K562 (cell line): Measurements from ENCODE around the gene ZBTB16.

Source experiments
- ELF4 ChIP-seq: fragments of 450-650 bp; formaldehyde crosslinking; IDR thresholded peaks from 2 replicates; pipeline ENCODE4 v1.4.0; 2022; ENCODE audit warnings: missing genetic modification characterization
- GMEB1 ChIP-seq: fragments of 250-450 bp; sonication (Bioruptor Pico); IDR thresholded peaks from 2 replicates; pipeline ENCODE4 v1.4.0; 2020; ENCODE audit warnings: mild to moderate bottlenecking
- NFE2 ChIP-seq: IDR thresholded peaks from 2 replicates; pipeline ENCODE4 v1.6.1; 2014; ENCODE audit warnings: antibody characterized with exemption, low read depth
- POLR2A ChIP-seq: fragments of 450-650 bp; conservative IDR thresholded peaks from 2 replicates; pipeline ENCODE4 v1.6.1; 2016
- RAD21 ChIP-seq, 2 experiments: fragments of 250-450 bp in 1 of 2; fragments of 450-650 bp in 1 of 2; sonication (Bioruptor Pico) in 1 of 2; formaldehyde crosslinking in 1 of 2; IDR thresholded peaks in 1 of 2; conservative IDR thresholded peaks in 1 of 2; 2 replicates each; pipeline versions ENCODE4 v1.4.0 to v1.8.0; 2020 to 2022; ENCODE audit warnings: mild to moderate bottlenecking in 2 of 2, moderate library complexity in 1 of 2
- SRSF7 ChIP-seq: fragments of 200-400 bp; formaldehyde crosslinking; optimal IDR thresholded peaks from 2 replicates; pipeline ENCODE3; 2017; ENCODE audit warnings: mild to moderate bottlenecking, low read depth, low read length
- TOE1 ChIP-seq, 2 experiments: fragments of 450-650 bp in 1 of 2; sonication (generic) in 1 of 2; formaldehyde crosslinking in 1 of 2; IDR thresholded peaks; 2 replicates each; pipeline versions ENCODE4 v1.7.1 to v1.8.0; 2016 to 2022; ENCODE audit warnings: borderline replicate concordance in 2 of 2, mild to moderate bottlenecking in 2 of 2, antibody characterized with exemption in 1 of 2, inconsistent platforms in 1 of 2, low read depth in 1 of 2, missing genetic modification reagents in 1 of 2, moderate library complexity in 1 of 2
- ZNF274 ChIP-seq: IDR thresholded peaks from 2 replicates; pipeline ENCODE4 v1.6.1; 2011; ENCODE audit warnings: low read depth, mild to moderate bottlenecking, low read length, moderate library complexity, borderline replicate concordance
- ZZZ3 ChIP-seq: fragments of 450-650 bp; IDR thresholded peaks from 2 replicates; pipeline ENCODE4 v1.6.1; 2016; ENCODE audit warnings: antibody characterized with exemption, mild to moderate bottlenecking, moderate library complexity
- TF ChIP-seq, protein P1 (sequence below), 3 experiments: IDR thresholded peaks in 2 of 3; conservative IDR thresholded peaks in 1 of 3; 2 replicates each; pipeline ENCODE4 v1.5.1; 2011 to 2012; ENCODE audit warnings: low read length in 3 of 3, mild to moderate bottlenecking in 3 of 3, control low read depth in 2 of 3, improper control_type of control experiment in 1 of 3, inconsistent platforms in 1 of 3, low read depth in 1 of 3, mixed read lengths in 1 of 3, moderate library complexity in 1 of 3; ENCODE audit not compliant: insufficient read depth in 2 of 3
- TF ChIP-seq, protein P2 (sequence below): fragments of 250-450 bp; sonication (Bioruptor Pico); IDR thresholded peaks from 2 replicates; pipeline ENCODE4 v1.4.0; 2020; ENCODE audit warnings: mild to moderate bottlenecking, moderate library complexity
- TF ChIP-seq, protein P3 (sequence below): sonication (generic); formaldehyde crosslinking; IDR thresholded peaks from 2 replicates; pipeline ENCODE4 v1.8.0; 2022; ENCODE audit warnings: mild to moderate bottlenecking, missing genetic modification reagents

DNA sequence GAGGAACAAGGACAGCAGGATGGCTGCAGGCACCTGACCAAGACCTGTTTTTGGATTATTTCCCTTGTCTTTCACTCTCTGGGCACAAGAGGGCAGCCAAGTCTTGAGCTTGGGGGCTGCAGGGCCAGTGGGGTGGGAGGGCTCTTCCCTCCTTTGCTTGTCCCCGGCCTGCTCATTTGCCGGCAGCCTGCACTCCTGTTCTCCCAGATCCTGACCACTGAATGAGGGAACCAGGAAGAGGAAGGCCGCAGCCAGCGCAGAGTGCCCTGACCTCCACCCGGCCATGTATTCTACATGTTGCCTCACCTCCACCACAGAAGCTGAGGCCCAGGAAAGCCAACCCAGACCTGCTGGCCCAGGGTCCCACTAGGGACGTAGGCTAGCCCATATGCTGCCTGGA is 221.2 kb downstream of the ZBTB16 start:
- TF ChIP-seq RAD21 (CRISPR knock-in tag; conservative IDR thresholded peaks at IDR 0.05 in 1 of 2, IDR thresholded peaks at IDR 0.05 in 1 of 2) = peak; percentile 94 to 95
- TF ChIP-seq GMEB1 (CRISPR knock-in tag) = no peak
- no peak for TF ChIP-seq TOE1 (IDR thresholded peaks at IDR 0.05; ENCODE audit: borderline replicate concordance)
- TF ChIP-seq TOE1 (CRISPR knock-in tag; IDR thresholded peaks at IDR 0.05; ENCODE audit: borderline replicate concordance, low read depth) = no peak
- TF ChIP-seq SRSF7 = no peak
- TF ChIP-seq POLR2A = no peak
- no peak for TF ChIP-seq ZNF274
- no peak for TF ChIP-seq ELF4 (CRISPR knock-in tag)
- no peak for TF ChIP-seq ZZZ3
- TF ChIP-seq, protein P1, sequence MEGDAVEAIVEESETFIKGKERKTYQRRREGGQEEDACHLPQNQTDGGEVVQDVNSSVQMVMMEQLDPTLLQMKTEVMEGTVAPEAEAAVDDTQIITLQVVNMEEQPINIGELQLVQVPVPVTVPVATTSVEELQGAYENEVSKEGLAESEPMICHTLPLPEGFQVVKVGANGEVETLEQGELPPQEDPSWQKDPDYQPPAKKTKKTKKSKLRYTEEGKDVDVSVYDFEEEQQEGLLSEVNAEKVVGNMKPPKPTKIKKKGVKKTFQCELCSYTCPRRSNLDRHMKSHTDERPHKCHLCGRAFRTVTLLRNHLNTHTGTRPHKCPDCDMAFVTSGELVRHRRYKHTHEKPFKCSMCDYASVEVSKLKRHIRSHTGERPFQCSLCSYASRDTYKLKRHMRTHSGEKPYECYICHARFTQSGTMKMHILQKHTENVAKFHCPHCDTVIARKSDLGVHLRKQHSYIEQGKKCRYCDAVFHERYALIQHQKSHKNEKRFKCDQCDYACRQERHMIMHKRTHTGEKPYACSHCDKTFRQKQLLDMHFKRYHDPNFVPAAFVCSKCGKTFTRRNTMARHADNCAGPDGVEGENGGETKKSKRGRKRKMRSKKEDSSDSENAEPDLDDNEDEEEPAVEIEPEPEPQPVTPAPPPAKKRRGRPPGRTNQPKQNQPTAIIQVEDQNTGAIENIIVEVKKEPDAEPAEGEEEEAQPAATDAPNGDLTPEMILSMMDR (IDR thresholded peaks at IDR 0.05 in 2 of 3, conservative IDR thresholded peaks at IDR 0.05 in 1 of 3; ENCODE audit: insufficient read depth in 2 of 3, low read depth in 1 of 3, low read length in 3 of 3) = peak; percentile 82 to 92 (median 84)
- no peak for TF ChIP-seq NFE2
- TF ChIP-seq, protein P2, sequence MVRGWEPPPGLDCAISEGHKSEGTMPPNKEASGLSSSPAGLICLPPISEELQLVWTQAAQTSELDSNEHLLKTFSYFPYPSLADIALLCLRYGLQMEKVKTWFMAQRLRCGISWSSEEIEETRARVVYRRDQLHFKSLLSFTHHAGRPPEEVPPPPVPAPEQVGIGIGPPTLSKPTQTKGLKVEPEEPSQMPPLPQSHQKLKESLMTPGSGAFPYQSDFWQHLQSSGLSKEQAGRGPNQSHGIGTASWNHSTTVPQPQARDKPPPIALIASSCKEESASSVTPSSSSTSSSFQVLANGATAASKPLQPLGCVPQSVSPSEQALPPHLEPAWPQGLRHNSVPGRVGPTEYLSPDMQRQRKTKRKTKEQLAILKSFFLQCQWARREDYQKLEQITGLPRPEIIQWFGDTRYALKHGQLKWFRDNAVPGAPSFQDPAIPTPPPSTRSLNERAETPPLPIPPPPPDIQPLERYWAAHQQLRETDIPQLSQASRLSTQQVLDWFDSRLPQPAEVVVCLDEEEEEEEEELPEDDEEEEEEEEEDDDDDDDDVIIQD = no peak
- TF ChIP-seq, protein P3, sequence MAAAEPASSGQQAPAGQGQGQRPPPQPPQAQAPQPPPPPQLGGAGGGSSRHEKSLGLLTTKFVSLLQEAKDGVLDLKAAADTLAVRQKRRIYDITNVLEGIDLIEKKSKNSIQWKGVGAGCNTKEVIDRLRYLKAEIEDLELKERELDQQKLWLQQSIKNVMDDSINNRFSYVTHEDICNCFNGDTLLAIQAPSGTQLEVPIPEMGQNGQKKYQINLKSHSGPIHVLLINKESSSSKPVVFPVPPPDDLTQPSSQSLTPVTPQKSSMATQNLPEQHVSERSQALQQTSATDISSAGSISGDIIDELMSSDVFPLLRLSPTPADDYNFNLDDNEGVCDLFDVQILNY (CRISPR knock-in tag) = no peak
